ENCODE data around the gene PPFIA1.

The PPFIA1 gene

DNA sequence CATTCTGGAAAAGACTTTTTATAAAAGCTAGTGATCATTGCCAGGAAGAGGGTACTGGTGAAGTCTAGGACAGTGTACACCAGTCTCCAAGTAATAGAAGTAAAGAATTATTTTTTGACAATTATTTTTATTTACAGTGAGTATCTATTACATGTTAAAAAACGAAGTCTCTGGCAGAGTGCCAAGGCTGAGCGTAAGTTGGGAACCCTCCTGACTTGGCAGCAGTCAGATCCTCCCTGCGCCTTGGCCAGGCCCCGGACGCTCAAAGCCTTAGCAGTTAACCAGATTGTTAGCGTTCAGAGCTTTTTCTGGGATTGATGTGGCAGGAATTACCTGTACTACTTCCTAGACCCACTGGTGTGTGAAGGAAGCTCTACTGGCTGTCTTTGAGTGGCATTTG, 89.7 kb downstream of the PPFIA1 start:
- peak; percentile 40 for TF ChIP-seq NFIC (IDR thresholded peaks at IDR 0.05)
- TF ChIP-seq, protein P1, sequence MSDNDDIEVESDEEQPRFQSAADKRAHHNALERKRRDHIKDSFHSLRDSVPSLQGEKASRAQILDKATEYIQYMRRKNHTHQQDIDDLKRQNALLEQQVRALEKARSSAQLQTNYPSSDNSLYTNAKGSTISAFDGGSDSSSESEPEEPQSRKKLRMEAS (IDR thresholded peaks at IDR 0.05), result no peak

DNA sequence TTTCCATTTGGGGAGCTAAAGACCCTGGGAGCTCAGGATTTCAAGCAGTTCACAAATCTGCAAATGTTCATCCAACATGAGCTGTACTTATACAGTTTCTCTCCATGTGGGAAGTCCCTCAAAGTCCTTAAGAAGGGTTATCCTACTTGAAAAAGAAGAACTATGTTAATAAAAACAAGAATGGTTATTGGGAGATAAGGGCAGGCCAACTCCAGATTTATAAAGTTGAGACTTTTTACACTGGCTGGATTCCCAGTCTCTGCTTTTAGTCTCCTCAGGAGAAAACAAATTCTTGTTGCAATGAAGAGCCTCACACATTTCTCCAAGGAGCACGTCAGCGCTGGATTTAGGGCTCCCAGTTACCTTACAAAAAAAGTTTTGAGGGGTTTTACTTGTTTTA, 93.7 kb downstream of the PPFIA1 start:
- no peak for TF ChIP-seq TEAD4 (IDR thresholded peaks at IDR 0.05)
- no peak for TF ChIP-seq TCF12 (IDR thresholded peaks at IDR 0.05; ENCODE audit: low read depth)
- TF ChIP-seq, protein P2, sequence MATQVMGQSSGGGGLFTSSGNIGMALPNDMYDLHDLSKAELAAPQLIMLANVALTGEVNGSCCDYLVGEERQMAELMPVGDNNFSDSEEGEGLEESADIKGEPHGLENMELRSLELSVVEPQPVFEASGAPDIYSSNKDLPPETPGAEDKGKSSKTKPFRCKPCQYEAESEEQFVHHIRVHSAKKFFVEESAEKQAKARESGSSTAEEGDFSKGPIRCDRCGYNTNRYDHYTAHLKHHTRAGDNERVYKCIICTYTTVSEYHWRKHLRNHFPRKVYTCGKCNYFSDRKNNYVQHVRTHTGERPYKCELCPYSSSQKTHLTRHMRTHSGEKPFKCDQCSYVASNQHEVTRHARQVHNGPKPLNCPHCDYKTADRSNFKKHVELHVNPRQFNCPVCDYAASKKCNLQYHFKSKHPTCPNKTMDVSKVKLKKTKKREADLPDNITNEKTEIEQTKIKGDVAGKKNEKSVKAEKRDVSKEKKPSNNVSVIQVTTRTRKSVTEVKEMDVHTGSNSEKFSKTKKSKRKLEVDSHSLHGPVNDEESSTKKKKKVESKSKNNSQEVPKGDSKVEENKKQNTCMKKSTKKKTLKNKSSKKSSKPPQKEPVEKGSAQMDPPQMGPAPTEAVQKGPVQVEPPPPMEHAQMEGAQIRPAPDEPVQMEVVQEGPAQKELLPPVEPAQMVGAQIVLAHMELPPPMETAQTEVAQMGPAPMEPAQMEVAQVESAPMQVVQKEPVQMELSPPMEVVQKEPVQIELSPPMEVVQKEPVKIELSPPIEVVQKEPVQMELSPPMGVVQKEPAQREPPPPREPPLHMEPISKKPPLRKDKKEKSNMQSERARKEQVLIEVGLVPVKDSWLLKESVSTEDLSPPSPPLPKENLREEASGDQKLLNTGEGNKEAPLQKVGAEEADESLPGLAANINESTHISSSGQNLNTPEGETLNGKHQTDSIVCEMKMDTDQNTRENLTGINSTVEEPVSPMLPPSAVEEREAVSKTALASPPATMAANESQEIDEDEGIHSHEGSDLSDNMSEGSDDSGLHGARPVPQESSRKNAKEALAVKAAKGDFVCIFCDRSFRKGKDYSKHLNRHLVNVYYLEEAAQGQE (IDR thresholded peaks at IDR 0.05; ENCODE audit: low read depth), result no peak
- no peak for TF ChIP-seq RAD21 (IDR thresholded peaks at IDR 0.05; ENCODE audit: low read depth)
- TF ChIP-seq FOXM1 (IDR thresholded peaks at IDR 0.05; ENCODE audit: borderline replicate concordance, low read depth), result no peak
- no peak for TF ChIP-seq YY1 (IDR thresholded peaks at IDR 0.05; ENCODE audit: low read depth)
- no peak for TF ChIP-seq TAF1 (IDR thresholded peaks at IDR 0.05; ENCODE audit: low read depth)
- TF ChIP-seq NFIC (IDR thresholded peaks at IDR 0.05), result no peak
- no peak for TF ChIP-seq ZBTB7A (IDR thresholded peaks at IDR 0.05; ENCODE audit: low read depth)
- TF ChIP-seq EP300 (IDR thresholded peaks at IDR 0.05; ENCODE audit: borderline replicate concordance), result no peak
- TF ChIP-seq EGR1 (IDR thresholded peaks at IDR 0.05), result no peak
- TF ChIP-seq, protein P1 (IDR thresholded peaks at IDR 0.05), result no peak

DNA sequence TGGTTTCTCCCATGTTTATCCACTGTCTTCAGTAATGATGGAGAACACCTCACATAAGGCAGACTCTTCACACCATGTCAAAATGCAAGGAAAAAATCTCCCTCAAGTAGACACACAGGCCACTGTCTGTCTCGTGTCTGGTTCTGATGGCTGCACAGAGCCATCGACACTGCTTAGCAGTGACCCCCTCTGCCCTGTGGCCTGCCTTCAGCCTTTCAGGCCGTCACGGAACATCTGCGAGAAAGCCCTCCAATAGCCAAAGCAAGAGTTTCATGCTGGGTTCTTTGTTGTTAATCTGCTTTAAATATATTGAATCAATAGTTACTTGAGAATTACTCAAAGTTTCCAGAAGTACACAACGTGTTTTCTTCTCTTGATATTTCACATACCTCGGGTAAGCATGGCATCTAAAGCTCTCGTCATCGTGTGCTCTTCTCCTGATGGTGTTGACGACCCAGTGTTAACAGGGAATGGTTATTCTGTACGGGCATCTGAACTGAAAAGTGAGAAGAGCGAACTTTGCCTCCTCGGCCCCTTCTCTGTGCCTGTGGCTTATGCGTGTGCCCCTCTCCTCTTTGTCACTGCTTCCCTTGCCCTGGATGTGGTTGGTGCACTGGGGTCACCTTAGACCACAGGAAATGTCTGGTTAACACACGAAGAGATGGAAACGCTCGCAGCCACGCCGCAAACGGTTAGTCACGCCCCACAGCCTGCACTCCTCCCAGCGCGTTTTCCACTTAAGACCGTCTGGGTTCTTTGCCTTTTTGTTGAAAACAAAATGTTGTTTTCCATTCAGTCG, 94.5 kb downstream of the PPFIA1 start:
- TF ChIP-seq, protein P1 (IDR thresholded peaks at IDR 0.05), result no peak
- TF ChIP-seq CREB1 (IDR thresholded peaks at IDR 0.05; ENCODE audit: low read depth), result no peak
- no peak for TF ChIP-seq RAD21 (IDR thresholded peaks at IDR 0.05; ENCODE audit: low read depth)
- no peak for TF ChIP-seq CEBPB (IDR thresholded peaks at IDR 0.05)
- no peak for TF ChIP-seq NFIC (IDR thresholded peaks at IDR 0.05)
- no peak for TF ChIP-seq TAF1 (IDR thresholded peaks at IDR 0.05; ENCODE audit: low read depth)
- TF ChIP-seq, protein P3, sequence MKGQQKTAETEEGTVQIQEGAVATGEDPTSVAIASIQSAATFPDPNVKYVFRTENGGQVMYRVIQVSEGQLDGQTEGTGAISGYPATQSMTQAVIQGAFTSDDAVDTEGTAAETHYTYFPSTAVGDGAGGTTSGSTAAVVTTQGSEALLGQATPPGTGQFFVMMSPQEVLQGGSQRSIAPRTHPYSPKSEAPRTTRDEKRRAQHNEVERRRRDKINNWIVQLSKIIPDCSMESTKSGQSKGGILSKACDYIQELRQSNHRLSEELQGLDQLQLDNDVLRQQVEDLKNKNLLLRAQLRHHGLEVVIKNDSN (IDR thresholded peaks at IDR 0.05), result no peak

DNA sequence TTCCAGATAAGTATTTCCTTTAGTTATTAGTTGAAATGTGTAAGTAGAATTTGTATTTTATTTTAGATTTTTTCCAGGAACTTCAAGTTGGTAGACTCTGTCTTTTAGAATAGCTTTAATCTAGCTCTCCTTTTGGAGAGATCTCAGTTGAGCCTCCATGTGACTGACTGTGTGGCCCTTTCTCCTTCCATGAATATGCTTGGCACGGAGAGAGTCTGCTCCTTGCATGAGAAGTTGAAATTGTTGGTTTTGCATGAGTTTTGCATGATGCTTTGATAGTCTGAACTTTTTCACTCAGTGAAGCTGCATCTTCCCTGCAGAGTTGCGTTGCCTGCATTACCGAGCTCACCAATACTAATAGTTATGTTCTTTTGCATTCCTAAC, 95.0 kb downstream of the PPFIA1 start:
- no peak for TF ChIP-seq TAF1 (IDR thresholded peaks at IDR 0.05; ENCODE audit: low read depth)
- TF ChIP-seq, protein P1 (IDR thresholded peaks at IDR 0.05), result no peak
- no peak for TF ChIP-seq EGR1 (IDR thresholded peaks at IDR 0.05)
- TF ChIP-seq ZBTB7A (IDR thresholded peaks at IDR 0.05; ENCODE audit: low read depth), result no peak
- no peak for TF ChIP-seq FOXM1 (IDR thresholded peaks at IDR 0.05; ENCODE audit: borderline replicate concordance, low read depth)
- no peak for TF ChIP-seq YY1 (IDR thresholded peaks at IDR 0.05; ENCODE audit: low read depth)
- TF ChIP-seq NFIC (IDR thresholded peaks at IDR 0.05), result no peak
- no peak for TF ChIP-seq EP300 (IDR thresholded peaks at IDR 0.05; ENCODE audit: borderline replicate concordance)
- TF ChIP-seq TEAD4 (IDR thresholded peaks at IDR 0.05), result no peak
- TF ChIP-seq CEBPB (IDR thresholded peaks at IDR 0.05), result no peak

DNA sequence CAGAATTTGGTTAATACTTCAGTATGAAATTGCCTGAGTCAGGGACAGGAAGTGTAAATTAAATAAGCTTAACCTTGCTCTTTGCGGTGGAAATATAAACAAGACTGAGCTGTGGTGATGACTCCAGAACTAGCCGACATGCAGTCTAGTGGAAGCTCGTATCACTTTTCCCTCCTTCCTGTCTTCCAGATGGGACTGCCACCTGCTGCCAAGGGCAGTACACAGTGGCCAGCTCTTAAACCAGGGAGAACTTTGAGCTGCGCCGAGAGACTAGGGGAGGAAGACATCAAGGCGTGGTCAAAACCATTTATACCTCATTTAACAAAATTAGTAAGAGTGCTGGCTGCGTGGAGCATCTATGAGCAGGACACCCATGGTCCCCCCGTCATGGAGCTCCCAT, 96.6 kb downstream of the PPFIA1 start:
- TF ChIP-seq TCF12 (IDR thresholded peaks at IDR 0.05; ENCODE audit: low read depth), result no peak
- TF ChIP-seq CREB1 (IDR thresholded peaks at IDR 0.05; ENCODE audit: low read depth), result no peak
- no peak for TF ChIP-seq TEAD4 (IDR thresholded peaks at IDR 0.05)
- TF ChIP-seq YY1 (IDR thresholded peaks at IDR 0.05; ENCODE audit: low read depth), result no peak
- no peak for TF ChIP-seq FOXM1 (IDR thresholded peaks at IDR 0.05; ENCODE audit: borderline replicate concordance, low read depth)
- no peak for TF ChIP-seq RAD21 (IDR thresholded peaks at IDR 0.05; ENCODE audit: low read depth)

DNA sequence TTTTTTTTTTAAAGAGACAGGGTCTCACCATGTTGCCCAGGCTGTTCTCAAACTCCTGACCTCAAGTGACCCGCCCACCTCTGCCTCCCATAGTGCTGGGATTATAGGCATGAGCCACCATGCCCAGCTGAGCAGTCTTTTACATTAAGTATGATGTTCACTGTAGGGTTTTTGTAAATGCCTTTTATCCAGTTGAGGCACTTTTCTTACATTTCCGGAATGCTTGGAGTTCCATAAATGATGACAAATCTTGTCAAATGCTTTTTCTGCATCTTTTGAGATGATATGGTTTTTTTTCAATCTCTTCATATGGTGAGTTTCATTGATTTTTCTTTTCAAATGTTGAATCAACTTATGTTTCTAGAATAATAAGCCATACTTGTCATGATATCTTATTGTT, 98.5 kb downstream of the PPFIA1 start:
- TF ChIP-seq, protein P3 (IDR thresholded peaks at IDR 0.05), result no peak
- TF ChIP-seq NFIC (IDR thresholded peaks at IDR 0.05) (no peak), RAD21 (IDR thresholded peaks at IDR 0.05; ENCODE audit: low read depth) (no peak), CEBPB (IDR thresholded peaks at IDR 0.05) (no peak), TAF1 (IDR thresholded peaks at IDR 0.05; ENCODE audit: low read depth) (no peak), YY1 (IDR thresholded peaks at IDR 0.05; ENCODE audit: low read depth) (no peak), EP300 (IDR thresholded peaks at IDR 0.05; ENCODE audit: borderline replicate concordance) (no peak), TEAD4 (IDR thresholded peaks at IDR 0.05) (no peak), CREB1 (IDR thresholded peaks at IDR 0.05; ENCODE audit: low read depth) (no peak), ZBTB7A (IDR thresholded peaks at IDR 0.05; ENCODE audit: low read depth) (no peak), EGR1 (IDR thresholded peaks at IDR 0.05) (no peak), TCF12 (IDR thresholded peaks at IDR 0.05; ENCODE audit: low read depth) (no peak), FOXM1 (IDR thresholded peaks at IDR 0.05; ENCODE audit: borderline replicate concordance, low read depth) (no peak)
- TF ChIP-seq, protein P2 (IDR thresholded peaks at IDR 0.05; ENCODE audit: low read depth), result no peak
- TF ChIP-seq, protein P1 (IDR thresholded peaks at IDR 0.05), result no peak
